COLO668 (cell line): ENCODE measurements around the gene OBSL1.

ENCODE experiments used
- DNase-seq: peaks from one replicate; lab custom pipeline; 2025; ENCODE audit not compliant: unreplicated experiment; lab: John Stamatoyannopoulos, UW

OBSL1 gene

DNA sequence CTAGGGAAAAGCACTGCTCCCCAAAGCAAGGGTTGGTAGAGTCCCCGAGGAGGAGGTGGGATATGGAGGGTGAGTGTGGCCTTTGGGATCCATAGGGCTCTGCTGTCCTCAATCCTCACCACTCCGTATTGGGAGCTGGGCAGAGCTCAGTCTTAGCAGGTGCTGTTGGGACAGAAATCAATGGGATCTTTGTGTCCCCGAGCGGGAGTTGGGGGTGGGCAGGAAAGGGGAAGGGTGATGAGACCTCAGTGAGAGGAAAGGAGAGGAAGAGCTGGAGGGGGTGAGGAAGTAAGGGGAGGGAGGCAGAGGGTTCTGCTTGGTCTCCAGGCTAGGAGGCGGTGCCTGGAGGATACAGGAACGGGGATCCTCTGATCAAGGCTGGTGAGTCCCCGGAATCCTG lies 54.5 kb downstream of the OBSL1 start:
- no peak for DNase-seq

DNA sequence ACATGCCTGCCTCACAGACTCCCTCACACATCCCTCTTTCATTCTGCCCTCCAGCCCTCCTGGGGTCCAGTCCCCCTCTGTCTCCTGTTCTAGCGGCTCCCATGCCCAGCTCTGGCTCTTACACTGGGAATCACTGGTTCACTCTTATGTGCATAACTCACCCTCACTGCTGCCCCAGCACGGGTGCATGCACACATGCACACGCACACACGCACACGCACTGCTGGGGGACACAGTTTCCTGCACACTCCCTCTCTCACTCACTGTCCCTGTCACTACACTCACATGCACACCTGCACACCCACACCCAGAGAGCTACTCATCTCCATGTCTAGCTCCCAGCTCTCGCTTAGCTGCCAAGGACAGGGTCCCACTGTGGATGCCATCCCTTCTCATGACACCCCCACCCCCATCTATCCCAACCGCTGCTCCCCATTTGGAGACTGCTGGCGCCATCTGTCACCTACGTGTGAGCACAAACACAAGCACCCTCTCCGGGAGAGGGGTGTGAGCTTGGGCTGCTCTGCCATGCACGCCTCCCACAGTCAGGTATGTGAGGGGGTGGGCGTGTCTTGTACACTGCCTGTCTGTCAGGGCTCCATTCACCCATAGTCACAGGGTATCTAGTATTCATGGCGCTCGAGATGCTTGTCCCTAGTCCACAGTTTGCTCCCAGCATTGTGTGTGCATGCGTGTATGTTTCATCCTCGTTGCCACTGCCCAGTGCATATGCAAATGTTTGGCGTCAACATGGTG lies 55.3 kb downstream of the OBSL1 start:
- no peak for DNase-seq

DNA sequence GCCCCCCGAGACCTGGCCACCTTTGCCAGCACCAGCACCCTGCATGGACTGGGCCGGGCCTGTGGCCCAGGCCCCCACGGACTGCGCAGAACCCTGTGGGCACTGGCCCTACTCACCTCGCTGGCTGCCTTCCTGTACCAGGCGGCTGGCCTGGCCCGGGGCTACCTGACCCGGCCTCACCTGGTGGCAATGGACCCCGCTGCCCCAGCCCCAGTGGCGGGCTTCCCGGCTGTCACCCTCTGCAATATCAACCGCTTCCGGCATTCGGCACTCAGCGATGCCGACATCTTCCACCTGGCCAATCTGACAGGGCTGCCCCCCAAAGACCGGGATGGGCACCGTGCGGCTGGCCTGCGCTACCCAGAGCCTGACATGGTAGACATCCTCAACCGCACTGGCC lies 56.5 kb downstream of the OBSL1 start:
- DNase-seq = no peak

DNA sequence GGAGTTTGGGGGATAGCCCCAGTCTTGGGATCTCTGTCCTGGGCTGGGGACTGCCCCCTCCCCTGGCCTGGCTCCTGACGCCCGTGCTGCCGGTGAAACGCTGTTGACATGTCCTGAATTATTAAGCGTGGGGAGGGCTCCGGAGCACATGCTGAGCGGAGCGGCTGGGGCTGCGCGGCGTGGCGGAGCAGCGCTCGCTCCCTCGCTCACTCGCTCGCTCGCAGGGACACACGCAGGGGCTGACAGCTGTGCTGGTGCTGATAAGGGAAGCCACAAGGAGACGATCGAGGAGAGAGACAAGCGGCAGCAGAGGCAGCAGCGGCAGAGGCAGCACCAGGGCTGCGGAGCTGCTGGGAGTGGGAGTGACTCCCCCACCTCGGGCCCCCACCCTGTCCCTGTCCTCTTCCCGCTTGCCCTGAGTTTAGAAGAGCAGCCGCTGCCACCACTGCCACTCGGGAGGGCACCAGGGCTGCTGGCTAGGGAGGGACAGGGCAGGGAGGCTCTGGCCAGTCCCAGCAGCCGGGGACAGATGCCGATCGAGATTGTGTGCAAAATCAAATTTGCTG lies 57.1 kb downstream of the OBSL1 start, which contains the start of gene ASIC4:
TSS of gene ASIC4 (plus strand) at position 287 of the 566 bp plus-strand sequence. CDS start at position 530, 243 bp downstream.
- DNase-seq = peak; percentile 39

DNA sequence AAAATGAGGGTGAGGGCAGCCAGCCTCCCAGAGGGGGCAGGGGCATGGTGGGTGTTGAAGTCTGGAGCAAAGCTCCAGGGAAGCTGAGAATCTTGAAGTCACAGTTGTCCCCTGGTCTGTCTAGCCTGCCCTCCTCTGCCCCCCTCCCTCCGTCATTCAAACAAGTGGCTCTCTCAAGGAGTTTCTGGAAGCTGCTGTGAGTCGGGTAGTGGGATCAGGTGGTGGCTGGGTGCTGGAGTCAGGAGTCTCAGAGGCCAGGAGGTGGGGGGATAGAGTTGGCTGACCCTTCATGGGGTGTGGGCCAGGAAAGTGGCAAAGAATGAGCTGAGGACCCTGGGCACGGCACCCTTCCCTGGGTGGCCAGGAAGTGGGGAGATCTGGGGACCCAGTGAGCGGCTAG lies 57.6 kb downstream of the OBSL1 start:
- DNase-seq = no peak

DNA sequence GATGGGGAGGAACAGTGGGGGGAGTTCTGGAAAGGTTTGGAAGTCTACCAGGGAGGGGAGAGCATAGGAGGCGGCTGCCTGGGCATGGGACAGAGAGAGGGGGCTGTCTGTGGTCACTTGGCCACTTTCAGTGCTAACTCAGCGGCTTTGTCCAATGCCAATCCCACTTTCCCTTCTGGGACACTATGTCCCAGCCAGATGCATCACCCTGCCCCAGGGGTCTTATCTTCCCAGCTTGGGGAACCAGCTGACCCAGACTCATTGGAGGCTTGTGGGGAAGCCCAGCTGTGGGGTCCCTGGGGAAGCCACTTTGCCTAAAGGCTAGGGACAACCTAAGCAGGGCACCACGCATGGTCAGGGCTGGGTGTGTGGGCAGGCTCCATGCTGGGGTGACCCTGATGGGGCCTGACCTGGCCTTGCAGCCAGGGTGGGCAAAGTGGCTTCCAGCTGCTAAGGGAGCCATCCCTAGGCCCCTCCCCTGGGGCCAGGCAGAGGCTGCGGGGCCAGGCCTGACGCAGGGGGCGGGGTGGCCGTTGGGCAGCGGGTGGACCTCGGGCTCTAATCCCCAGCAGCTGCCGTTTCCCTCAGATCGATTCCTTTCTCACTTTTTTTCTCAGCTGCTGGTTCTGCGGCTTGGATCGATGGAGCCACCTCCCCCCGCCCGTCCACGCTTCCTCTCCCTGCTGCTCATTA lies 58.7 kb downstream of the OBSL1 start:
- DNase-seq = peak; percentile 22

DNA sequence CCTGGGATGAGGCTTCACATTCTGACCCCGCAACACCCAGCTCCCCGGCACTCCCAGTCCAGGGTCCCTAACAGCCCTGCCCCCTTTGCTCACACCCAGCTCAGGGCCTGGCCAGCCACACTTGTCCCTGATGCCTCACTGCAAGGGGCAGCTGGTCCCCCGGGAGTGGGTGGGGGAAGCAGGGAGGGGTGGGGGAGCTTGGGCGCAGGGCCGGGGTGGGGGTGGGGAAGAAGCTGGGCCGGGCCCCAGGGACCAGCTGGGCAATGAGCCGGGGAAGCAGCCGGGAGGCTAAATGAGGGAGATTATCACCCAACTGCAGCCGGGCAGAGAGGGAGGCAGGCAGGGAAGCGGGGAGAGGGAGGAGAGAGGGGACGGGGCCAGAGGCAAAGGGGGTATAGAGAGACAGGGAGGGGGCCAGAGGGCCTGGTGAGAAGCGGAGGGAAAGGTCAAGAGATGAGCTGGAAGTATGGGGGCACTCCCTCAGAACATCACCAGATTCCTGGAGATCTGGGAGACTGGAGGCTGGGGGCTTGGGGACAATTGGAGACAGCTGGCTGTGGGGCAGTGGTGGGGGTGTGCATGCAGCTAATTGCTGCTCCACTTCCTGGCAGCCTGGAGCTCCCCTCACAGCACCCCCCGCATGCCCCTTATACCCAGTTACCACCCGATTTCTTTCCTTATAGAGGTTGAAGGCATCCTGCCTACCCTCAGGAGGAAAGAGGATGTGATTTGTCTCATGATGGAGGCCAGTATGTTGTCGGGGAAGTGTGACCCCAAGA lies 59.6 kb downstream of the OBSL1 start:
- no peak for DNase-seq

DNA sequence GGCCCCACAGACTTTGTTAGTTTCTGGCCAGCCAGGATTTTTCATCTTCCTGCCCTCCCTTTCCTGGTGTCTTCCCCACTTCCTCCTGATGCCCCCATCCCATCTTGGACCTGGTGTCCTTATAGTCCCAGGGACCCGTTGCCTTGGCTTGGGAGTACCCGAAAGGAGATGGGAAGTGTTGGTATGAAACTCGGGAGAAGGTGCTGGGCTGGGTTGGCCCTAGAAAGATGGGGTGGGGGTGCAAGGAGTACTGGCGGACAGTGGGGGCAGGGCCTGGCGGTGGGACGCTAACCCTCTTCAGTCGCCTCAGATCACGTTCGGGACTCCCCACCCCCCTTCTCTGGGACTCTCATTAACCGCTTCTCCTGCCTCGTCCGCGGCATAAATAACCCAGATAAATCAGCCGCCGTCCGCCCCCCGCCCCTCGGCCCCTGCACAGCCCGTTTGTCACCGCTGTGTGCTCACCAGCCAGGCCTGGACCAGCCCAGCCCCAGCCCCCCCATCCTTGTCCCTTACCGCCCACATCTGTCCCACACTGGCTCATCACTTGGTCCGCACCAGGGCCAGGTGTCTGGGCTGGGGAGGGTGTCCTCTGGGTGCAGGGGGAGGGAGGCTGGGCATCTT lies 60.7 kb downstream of the OBSL1 start:
- no peak for DNase-seq

DNA sequence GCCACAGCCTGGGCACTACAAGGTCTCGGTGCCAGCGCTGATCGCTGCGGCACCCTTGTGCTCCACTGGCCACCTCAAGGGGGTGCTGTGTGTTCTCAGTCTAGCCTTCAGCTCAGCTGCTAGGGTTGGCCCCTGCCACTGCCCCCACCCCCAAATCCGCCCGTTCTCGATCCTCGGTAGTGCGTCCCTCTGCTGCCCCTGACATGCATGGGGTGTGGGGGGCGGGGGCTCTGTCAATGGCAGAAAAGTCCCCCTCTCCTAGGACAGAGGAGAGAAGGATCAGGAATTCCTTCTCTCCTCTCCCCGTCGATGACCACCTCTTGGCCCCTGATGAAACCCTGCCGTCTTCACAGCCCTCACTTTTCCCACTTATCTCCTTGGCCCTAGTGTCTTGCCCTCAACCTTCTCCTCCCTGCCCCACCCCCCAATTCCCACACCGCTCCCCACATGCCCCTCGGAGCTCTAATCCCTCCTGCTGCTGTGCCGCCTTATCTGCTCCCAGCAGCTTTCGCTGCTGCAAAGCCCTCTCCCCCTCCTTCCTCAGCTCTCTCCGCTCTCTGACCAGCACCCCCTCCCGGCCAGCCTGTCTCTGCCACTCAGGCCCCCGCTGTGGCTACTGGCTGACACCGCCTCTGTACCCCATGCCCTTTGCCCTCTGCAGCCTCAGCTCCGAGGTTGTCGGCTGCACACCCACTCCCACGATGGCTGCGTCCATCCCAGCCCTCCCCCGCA lies 61.4 kb downstream of the OBSL1 start:
- peak; percentile 46 for DNase-seq

DNA sequence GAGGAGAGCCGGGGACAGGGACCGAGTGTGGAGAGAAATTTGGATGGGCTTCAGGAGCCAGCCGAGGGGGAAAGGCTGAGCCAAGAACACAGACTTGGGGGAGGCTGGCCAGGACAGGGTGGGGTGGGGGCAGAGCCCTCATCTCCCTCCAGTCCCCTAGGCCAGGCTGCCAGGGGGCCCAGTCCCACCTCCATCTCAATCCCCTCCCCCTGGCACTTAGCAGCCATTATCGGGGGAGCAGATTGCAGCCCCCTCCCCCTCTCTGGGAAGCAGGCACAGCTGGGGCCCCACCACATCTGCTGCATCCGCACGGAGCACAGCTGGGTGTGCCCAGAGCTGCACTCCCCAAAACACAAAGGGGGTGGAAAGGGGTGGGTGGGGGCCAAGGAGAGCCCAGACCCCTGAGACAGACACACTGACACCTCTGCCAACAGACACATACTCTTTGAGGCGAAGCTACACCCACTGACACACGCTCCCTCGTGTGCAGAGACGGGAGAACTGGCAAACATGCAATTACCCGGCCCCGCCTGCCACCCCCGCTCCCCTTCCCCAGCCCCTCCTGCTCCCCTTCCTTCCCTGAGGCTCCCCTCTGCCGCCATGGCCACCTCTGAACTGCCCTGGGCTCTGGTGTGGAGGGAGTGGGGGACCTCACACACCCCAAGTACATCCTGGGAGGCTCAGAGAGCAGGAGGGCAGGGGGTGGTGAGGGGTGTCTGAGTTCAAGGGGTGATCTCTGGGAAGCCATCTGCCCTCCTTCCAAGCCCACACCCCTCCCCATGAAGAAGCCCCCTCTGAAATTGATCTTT lies 62.2 kb downstream of the OBSL1 start:
- no peak for DNase-seq

DNA sequence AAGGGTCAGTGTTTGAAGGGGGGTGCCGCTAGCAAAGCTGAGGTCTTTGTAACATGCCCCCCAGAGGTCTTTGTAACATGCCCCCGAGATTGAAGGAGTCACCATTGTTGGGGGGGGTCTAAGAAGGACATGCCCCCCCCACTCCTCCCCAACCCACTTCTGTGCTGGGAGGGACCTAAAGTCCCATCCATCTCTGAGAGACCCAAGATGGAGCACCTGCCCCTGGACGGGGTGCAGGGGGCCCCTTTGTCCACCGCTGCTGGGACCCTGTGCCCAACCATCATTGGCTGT lies 63.0 kb downstream of the OBSL1 start:
- DNase-seq = no peak

DNA sequence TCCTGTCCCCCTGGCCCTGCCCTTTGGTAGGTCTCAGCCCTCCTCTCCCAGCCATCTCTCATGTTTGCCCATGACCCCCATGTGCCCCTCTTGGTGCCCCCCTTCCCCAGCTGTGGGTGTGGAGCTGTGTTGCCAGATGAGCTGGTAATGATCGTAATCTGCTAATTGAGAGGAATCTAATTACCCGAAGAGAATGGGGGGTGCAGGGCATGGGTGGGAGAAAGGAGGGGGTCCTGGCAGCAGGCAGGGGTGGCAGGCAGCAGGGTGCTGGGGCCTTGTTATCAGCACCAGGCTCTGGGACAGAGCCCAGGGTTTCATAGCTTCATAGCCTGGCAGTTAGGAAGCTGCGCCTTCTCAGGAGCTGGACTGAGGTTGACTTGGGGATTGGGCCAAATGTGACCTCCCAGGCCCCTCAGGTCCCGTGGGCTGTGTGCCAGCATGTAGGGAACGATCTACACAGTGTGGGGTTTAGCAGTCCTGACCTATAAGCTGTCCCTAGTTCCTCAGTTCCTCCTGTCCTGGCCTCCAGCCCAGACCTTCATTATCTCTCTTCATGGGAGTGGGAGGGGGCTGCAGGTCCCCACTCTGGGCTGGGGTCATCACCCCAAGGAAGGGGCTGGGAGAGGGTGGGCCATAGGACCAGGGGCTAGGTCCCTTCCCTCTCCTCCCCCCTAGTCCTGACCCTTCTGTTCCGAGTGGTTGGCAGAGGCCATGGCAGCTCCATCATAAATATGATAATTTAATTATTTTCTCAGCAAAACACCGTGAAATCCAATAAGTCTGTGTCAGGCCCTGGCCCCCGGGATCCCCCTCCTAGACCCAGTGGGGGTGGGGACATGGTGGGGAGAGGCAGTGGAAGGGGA lies 63.5 kb downstream of the OBSL1 start:
- no peak for DNase-seq

DNA sequence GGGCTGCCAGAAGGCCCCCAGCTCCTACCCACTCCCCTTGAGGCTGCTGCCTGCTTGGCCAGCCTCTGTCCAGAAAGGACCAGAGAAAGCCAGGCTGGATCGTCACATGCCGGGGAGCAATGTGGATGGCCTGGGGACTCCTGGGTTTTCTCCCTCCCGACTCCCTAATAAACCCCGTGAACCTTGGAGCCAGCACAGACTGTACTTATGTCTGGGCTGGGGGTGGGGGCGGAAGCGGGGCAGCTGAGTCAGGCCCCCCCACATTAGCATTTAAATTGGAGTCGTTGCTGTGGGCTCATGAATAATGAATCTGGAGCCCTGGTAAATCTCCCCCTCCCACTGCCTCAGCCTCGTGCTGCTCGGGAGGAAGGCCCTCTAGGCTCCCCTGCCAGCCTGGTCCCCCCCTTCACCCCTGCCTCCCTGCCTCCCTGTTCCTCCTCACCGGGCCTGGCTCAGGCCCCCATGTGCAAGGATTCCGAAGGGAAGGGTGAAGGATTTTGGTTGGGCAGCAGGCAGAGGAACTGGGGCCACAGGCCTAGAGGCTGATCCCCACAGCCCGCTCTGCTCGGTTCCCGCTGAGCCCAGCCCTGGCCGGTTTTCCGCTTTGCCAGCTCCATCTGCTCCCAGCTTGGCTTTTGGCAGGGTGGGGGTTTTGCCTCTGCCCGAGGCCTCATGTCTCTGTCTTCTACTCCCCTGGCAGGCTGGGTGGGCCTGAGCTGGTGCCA lies 64.4 kb downstream of the OBSL1 start:
- no peak for DNase-seq

DNA sequence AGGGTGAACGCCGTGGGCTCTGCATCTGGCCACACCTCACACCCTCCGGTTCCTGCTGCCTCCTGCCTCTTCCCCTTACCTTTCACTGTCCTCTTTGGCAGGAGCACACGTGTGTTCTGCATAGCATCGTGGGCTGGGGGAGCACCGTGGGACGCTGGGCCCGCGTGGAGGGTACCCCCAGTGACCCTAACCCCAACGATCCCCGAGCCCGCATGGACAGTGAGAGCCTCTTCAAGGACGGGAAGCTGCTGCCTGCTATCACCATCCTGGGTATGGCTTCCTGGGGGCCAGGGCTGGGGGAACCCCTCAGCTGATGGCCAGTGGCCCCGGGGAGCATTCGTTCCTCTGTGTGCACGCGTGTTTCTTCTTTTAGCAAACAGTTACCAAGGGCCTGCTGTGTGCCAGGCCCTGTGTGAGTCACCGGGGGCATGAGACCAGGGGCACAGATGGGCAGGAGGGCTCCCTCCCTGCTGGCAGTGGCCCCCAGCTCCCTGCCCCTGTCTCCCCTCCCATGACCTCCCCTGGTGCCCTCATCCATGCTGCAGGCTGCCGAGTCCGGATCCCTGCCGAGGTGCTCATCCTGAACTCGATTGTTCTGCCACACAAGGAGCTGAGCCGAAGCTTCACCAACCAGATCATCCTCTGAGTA lies 65.1 kb downstream of the OBSL1 start:
- DNase-seq = no peak

DNA sequence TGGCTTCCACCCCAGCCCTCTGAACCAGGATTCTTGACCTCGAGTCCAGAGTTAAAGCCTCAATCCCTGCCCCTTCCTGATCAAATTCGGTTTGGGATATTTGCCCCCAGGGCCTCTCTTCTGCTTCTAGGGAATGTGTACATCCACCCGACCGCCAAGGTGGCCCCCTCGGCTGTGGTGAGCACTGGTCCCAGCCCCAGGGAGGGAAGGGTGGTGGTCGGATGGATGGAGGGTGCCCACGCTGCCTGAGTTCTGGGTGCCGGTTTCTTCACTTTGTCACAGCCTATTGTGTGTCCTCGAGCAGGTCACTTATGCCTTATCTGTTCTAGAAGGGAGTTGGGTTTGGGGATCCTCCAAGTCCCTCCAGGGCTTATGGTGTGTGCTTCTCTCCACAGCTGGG lies 65.8 kb downstream of the OBSL1 start:
- no peak for DNase-seq

DNA sequence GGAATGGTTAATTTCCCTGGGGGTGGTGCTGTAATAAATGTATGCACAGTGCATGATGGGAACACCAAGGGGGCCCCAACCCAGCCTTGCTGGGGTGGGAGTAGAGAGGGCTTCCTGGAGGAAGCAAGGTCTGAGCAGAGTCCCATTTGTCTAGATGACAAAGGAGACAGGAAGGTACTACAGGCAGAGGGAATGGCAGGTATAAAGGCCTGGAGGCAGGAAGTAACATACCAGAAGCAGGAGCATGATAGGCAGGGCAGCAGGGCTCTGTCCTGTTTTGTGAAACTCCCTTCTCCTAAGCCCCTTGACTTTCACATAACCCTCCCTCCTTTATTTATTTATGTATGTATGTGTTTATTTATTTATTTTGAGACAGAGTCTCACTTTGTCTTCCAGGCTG lies 68.7 kb downstream of the OBSL1 start:
- no peak for DNase-seq

DNA sequence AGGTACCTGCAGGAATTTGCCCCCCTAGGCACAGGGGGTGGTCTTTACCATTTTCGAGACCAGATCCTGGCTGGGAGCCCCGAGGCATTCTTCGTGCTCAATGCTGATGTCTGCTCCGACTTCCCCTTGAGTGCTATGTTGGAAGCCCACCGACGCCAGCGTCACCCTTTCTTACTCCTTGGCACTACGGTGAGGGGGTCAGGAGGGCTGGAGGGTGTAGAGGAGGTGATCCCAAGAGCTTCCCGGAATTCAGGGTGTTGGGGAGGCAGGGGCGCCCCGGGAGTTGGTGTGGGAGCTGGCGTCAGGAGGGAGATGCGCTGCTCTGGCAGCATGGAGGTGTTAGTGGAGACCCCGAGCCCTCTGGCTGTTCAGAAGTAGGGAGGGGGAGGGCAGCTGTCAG lies 69.5 kb downstream of the OBSL1 start:
- DNase-seq = no peak
